H1 (cell line): ENCODE results near the gene OPHN1. TPM values are rescaled to one million over a fixed set of nuclear protein-coding genes. Genes with fewer than 3 reads are reported as not detected.

Source experiments
- EGR1 ChIP-seq: IDR thresholded peaks from 2 replicates; pipeline ENCODE4 v1.6.1; 2011; ENCODE audit warnings: low read depth, low read length, borderline replicate concordance
- POU5F1 ChIP-seq: IDR thresholded peaks from 2 replicates; pipeline ENCODE4 v1.6.1; 2011; ENCODE audit warnings: low read depth, mild to moderate bottlenecking, low read length, moderate library complexity
- RAD21 ChIP-seq, 2 experiments: IDR thresholded peaks in 1 of 2; conservative IDR thresholded peaks in 1 of 2; 2 replicates each; pipeline ENCODE4 v1.6.1; 2011; ENCODE audit warnings: low read depth in 2 of 2, low read length in 2 of 2, improper control_type of control experiment in 1 of 2, inconsistent platforms in 1 of 2, mild to moderate bottlenecking in 1 of 2, moderate library complexity in 1 of 2
- SIRT6 ChIP-seq: IDR thresholded peaks from one replicate; pipeline ENCODE4 v1.7.1; 2012; ENCODE audit warnings: low read length, inconsistent platforms
- polyA plus RNA-seq, 7 experiments: library from polyadenylated mRNA; depleted of rRNA in 3 of 7; stranded (reverse) in 5 of 7; unstranded in 2 of 7; fragments of >200 nt in 5 of 7; fragments of 200-250 nt in 2 of 7; gene quantifications; 1 replicate in 5 of 7; 2 replicates in 1 of 7; 4 replicates in 1 of 7; pipeline versions ENCODE4 v1.2.1 to v1.2.3, GENCODE V29; 2011 to 2013; ENCODE audit warnings: missing spikeins in 2 of 7, mixed read lengths in 2 of 7
- total RNA-seq: library from RNA; stranded (reverse); fragmentation: NEBNext Ultra II Directional; extraction: Animal tissue kit (Norgen Biotek cat#: 25700); gene quantifications from 2 replicates; pipeline ENCODE4 v1.2.1, GENCODE V29; 2021

OPHN1 gene
- total and polyA plus RNA-seq, 2 of the 8 experiments (the other 6 are each of a cell fraction or from before 2014, with no cell fraction given), result 1.2 to 3.5 TPM

DNA sequence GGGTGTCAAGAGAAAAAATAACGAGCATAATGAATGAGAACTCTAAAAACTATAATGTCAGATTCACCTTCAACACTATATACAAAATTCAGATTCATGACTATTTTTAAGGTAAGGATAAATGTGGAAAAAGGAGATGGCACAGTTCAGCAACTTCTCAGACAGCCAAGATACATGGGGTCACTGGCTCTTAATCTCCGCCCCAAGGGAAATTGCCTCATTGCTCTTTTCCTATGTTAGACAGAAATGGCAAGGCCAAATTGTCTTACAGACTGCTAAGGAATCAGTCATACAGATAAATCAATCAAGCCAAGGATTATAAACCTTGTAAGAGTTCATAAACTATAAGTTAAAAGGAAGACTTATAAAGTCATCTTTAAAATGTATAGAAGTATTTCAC, 183.4 kb downstream of the OPHN1 start (continued):
- no peak for TF ChIP-seq RAD21 (IDR thresholded peaks at IDR 0.05 in 1 of 2, conservative IDR thresholded peaks at IDR 0.05 in 1 of 2; ENCODE audit: low read depth in 2 of 2, low read length in 2 of 2)
- TF ChIP-seq SIRT6, result no peak
- no peak for TF ChIP-seq POU5F1
- TF ChIP-seq EGR1, result no peak
